Smooth muscle cell (in vitro differentiated cells): ENCODE measurements around the gene NACC2. TPM values are rescaled to one million over a fixed set of nuclear protein-coding genes. Genes with fewer than 3 reads are reported as not detected.

Experiments used
- DNase-seq: peaks from one replicate; lab custom pipeline; 2025; ENCODE audit not compliant: unreplicated experiment; lab: John Stamatoyannopoulos, UW
- H2AFZ ChIP-seq: fragments of 200-600 bp; sonication (generic); 2 replicates; pipeline ENCODE4 v1.6.0; 2016; ENCODE audit warnings: antibody characterized with exemption, low read depth, mild to moderate bottlenecking
- H3F3A ChIP-seq: fragments of 200-600 bp; sonication (generic); 2 replicates; pipeline ENCODE4 v1.6.0; 2017; ENCODE audit warnings: antibody characterized with exemption, low read depth
- H3K27ac ChIP-seq: fragments of 200-600 bp; sonication (generic); 2 replicates; pipeline ENCODE4 v1.5.1; 2016; ENCODE audit warnings: low read depth, mild to moderate bottlenecking
- H3K27me3 ChIP-seq: fragments of 200-600 bp; sonication (generic); 2 replicates; pipeline ENCODE4 v1.6.1; 2016; ENCODE audit warnings: low read depth, mild to moderate bottlenecking
- H3K36me3 ChIP-seq: fragments of 200-600 bp; sonication (generic); 2 replicates; pipeline ENCODE4 v1.5.1; 2016; ENCODE audit warnings: low read depth
- H3K4me1 ChIP-seq: fragments of 200-600 bp; sonication (generic); 2 replicates; pipeline ENCODE4 v1.5.1; 2016; ENCODE audit warnings: low read depth
- H3K4me2 ChIP-seq: fragments of 200-600 bp; sonication (generic); 2 replicates; pipeline ENCODE4 v1.6.0; 2016; ENCODE audit warnings: mild to moderate bottlenecking
- H3K4me3 ChIP-seq: fragments of 200-600 bp; sonication (generic); 2 replicates; pipeline ENCODE4 v1.5.1; 2016; ENCODE audit warnings: mild to moderate bottlenecking
- H3K79me2 ChIP-seq: fragments of 200-600 bp; sonication (generic); 2 replicates; pipeline ENCODE4 v1.6.0; 2016; ENCODE audit warnings: low read depth, mild to moderate bottlenecking
- H3K9ac ChIP-seq: fragments of 200-600 bp; sonication (generic); 2 replicates; pipeline ENCODE4 v1.6.0; 2016; ENCODE audit warnings: low read depth
- H3K9me3 ChIP-seq: fragments of 200-600 bp; sonication (generic); replicated peaks from 2 replicates; pipeline ENCODE4 v1.5.1; 2016; ENCODE audit warnings: low read depth
- H4K20me1 ChIP-seq: fragments of 200-600 bp; sonication (generic); 2 replicates; pipeline ENCODE4 v1.6.0; 2016; ENCODE audit warnings: low read depth
- CTCF ChIP-seq: fragments of 200-600 bp; sonication (generic); IDR thresholded peaks from 2 replicates; pipeline ENCODE4 v1.5.1; 2017; ENCODE audit warnings: borderline replicate concordance, mild to moderate bottlenecking, antibody characterized with exemption; ENCODE audit not compliant: insufficient read depth, poor library complexity, severe bottlenecking
- WGBS: methylation state at CpG from one replicate; pipeline ENCODE4 v1.1.7; 2016; ENCODE audit warnings: low lambda C conversion rate; 5-methylcytosine and 5-hydroxymethylcytosine counted together
- polyA plus RNA-seq: library from polyadenylated mRNA; unstranded; fragments of >200 nt; fragmentation: Nextera tagmentation; extraction: Ambion mirVana; gene quantifications from 2 replicates; pipeline ENCODE4 v1.2.1, GENCODE V29; 2016
- total RNA-seq: library from RNA; depleted of rRNA; stranded (reverse); fragments of >200 nt; gene quantifications from 2 replicates; pipeline ENCODE4 v1.2.3, GENCODE V29; 2014

NACC2 gene
- total and polyA plus RNA-seq, 2 experiments from 2014 or later, result 6.7 to 8.8 TPM

GRCh38 chr9:136090056-136090735, 4.9 kb downstream of the NACC2 start:
- no peaks in the 10 kb centered on the region for H3K27me3 ChIP-seq
- H3K27ac ChIP-seq, result no peak overlapping the region
- no peak overlapping the region for H3K9ac ChIP-seq

GRCh38 chr9:136089697-136090045, 5.4 kb downstream of the NACC2 start:
- no peak overlapping the region for H3K27ac ChIP-seq
- DNase-seq, result no peak
- H4K20me1 ChIP-seq, result peaks cover 94% of the 10 kb centered on the region
- H3K36me3 ChIP-seq, result no peaks in the 10 kb centered on the region
- 68% methylated on average over 3 of the region's 3 CpGs for WGBS
- H3K4me1 ChIP-seq, result peaks cover 16% of the 10 kb centered on the region
- peak; percentile 52 for TF ChIP-seq CTCF
- no peaks in the 10 kb centered on the region for H3K9me3 ChIP-seq
- H3K4me2 ChIP-seq, result no peak overlapping the region
- peaks cover 98% of the 10 kb centered on the region for H3K79me2 ChIP-seq
- no peak overlapping the region for H2AFZ ChIP-seq
- no peak overlapping the region for H3K9ac ChIP-seq
- no peaks in the 10 kb centered on the region for H3F3A ChIP-seq
- no peak overlapping the region for H3K4me3 ChIP-seq
- no peaks in the 10 kb centered on the region for H3K27me3 ChIP-seq

More at GRCh38 chr9:136090056-136090735, 4.9 kb downstream of the NACC2 start:
- no peaks in the 10 kb centered on the region for H3K9me3 ChIP-seq
- no peak for TF ChIP-seq CTCF
- WGBS, result 93% methylated on average over 9 of the region's 9 CpGs
- H3K4me1 ChIP-seq, result peaks cover 16% of the 10 kb centered on the region
- no peak overlapping the region for H2AFZ ChIP-seq
- no peak overlapping the region for H3K4me3 ChIP-seq
- peaks cover 89% of the 10 kb centered on the region for H4K20me1 ChIP-seq
- H3F3A ChIP-seq, result no peaks in the 10 kb centered on the region
- no peaks in the 10 kb centered on the region for H3K36me3 ChIP-seq
- no peak for DNase-seq
- peak overlapping the region; percentile 63 for H3K4me2 ChIP-seq
- peaks cover 94% of the 10 kb centered on the region for H3K79me2 ChIP-seq

- H3K4me3 ChIP-seq, result no peak overlapping the region
- no peak overlapping the region for H2AFZ ChIP-seq
- H3K36me3 ChIP-seq, result no peaks in the 10 kb centered on the region
- peaks cover 16% of the 10 kb centered on the region for H3K4me1 ChIP-seq
- no peak overlapping the region for H3K4me2 ChIP-seq
- WGBS, result 82% methylated on average over 22 of the region's 22 CpGs
- no peak overlapping the region for H3K27ac ChIP-seq
- peaks cover 100% of the 10 kb centered on the region for H4K20me1 ChIP-seq
- no peaks in the 10 kb centered on the region for H3K27me3 ChIP-seq
- no peaks in the 10 kb centered on the region for H3F3A ChIP-seq
- H3K9ac ChIP-seq, result no peak overlapping the region
- TF ChIP-seq CTCF, result no peak
- no peak for DNase-seq
- no peaks in the 10 kb centered on the region for H3K9me3 ChIP-seq
- H3K79me2 ChIP-seq, result peaks cover 99% of the 10 kb centered on the region
Measured at GRCh38 chr9:136088939-136089696, 6.0 kb downstream of the NACC2 start.

GRCh38 chr9:136088481-136088938, 6.6 kb downstream of the NACC2 start:
- Histone ChIP-seq H3K4me3 (no peak overlapping the region), H3K4me2 (no peak overlapping the region), H3K79me2 (peaks cover 99% of the 10 kb centered on the region), H3F3A (no peaks in the 10 kb centered on the region), H3K9ac (no peak overlapping the region), H4K20me1 (peaks cover 100% of the 10 kb centered on the region), H2AFZ (no peak overlapping the region), H3K4me1 (peaks cover 16% of the 10 kb centered on the region), H3K9me3 (no peaks in the 10 kb centered on the region), H3K27ac (no peak overlapping the region), H3K27me3 (no peaks in the 10 kb centered on the region), H3K36me3 (no peaks in the 10 kb centered on the region)
- 89% methylated on average over 15 of the region's 15 CpGs for WGBS
- no peak for TF ChIP-seq CTCF
- no peak for DNase-seq
